Measurements from ENCODE around the gene SERP1. TPM values are rescaled to one million over a fixed set of nuclear protein-coding genes. Genes with fewer than 3 reads are reported as not detected.

Gene SERP1
- total RNA-seq, 2 donors from 2014 or later = 304 to 473 TPM

GRCh38 chr3:150535204-150535603 lies 11.1 kb downstream of the SERP1 start:
- intact Hi-C loops (cut with DNase I) = no loop called here
- Histone ChIP-seq H3K27me3 (replicated peaks; ENCODE audit: insufficient read depth) (no peaks in the 10 kb centered on the region), H3K27ac (no peak overlapping the region), H3K36me3 (no peaks in the 10 kb centered on the region), H3K9me3 (no peaks in the 10 kb centered on the region), H3K4me3 (no peak overlapping the region), H3K4me1 (replicated peaks) (peaks cover 14% of the 10 kb centered on the region)
- TF ChIP-seq CTCF (IDR thresholded peaks at IDR 0.05) (no peak), POLR2A (IDR thresholded peaks at IDR 0.05) (no peak), POLR2AphosphoS5 (IDR thresholded peaks at IDR 0.05) (no peak)
- DNase-seq (ENCODE audit: low spot score) = no peak
- WGBS = 58% methylated on average over 4 of the region's 4 CpGs

GRCh38 chr3:150531775-150532174 lies 14.5 kb downstream of the SERP1 start:
- Histone ChIP-seq H3K27me3 (replicated peaks; ENCODE audit: insufficient read depth) (no peaks in the 10 kb centered on the region), H3K9me3 (no peaks in the 10 kb centered on the region), H3K27ac (no peak overlapping the region), H3K36me3 (no peaks in the 10 kb centered on the region), H3K4me3 (no peak overlapping the region), H3K4me1 (replicated peaks) (no peaks in the 10 kb centered on the region)
- DNase-seq (ENCODE audit: low spot score) = no peak
- intact Hi-C loops (cut with DNase I) = no loop called here
- TF ChIP-seq POLR2A (IDR thresholded peaks at IDR 0.05) (no peak), POLR2AphosphoS5 (IDR thresholded peaks at IDR 0.05) (no peak), CTCF (IDR thresholded peaks at IDR 0.05) (no peak)

- Histone ChIP-seq H3K27ac (no peak overlapping the region), H3K4me3 (no peak overlapping the region), H3K36me3 (no peaks in the 10 kb centered on the region), H3K27me3 (replicated peaks; ENCODE audit: insufficient read depth) (no peaks in the 10 kb centered on the region), H3K9me3 (no peaks in the 10 kb centered on the region), H3K4me1 (replicated peaks) (no peaks in the 10 kb centered on the region)
- intact Hi-C loops (cut with DNase I) = loop anchor here (10.0 kb wide), 1 partner anchor 616 kb away; no protein-coding TSS in a partner anchor
- 5% methylated on average over 2 of the region's 2 CpGs for WGBS
- TF ChIP-seq POLR2AphosphoS5 (IDR thresholded peaks at IDR 0.05) (no peak), POLR2A (IDR thresholded peaks at IDR 0.05) (no peak), CTCF (IDR thresholded peaks at IDR 0.05) (peak in 1 of 4 experiments; percentile 28)
- no peak for DNase-seq (ENCODE audit: low spot score)
These were observed 17.9 kb downstream of the SERP1 start for GRCh38 chr3:150528354-150528797.

- no peaks in the 10 kb centered on the region for H3K9me3 ChIP-seq
- no peaks in the 10 kb centered on the region for H3K27me3 ChIP-seq (replicated peaks; ENCODE audit: insufficient read depth)
- no peak for DNase-seq (ENCODE audit: low spot score)
- 66% methylated on average over 10 of the region's 10 CpGs for WGBS
- no peaks in the 10 kb centered on the region for H3K36me3 ChIP-seq
- no peak overlapping the region for H3K4me3 ChIP-seq
- intact Hi-C loops (cut with DNase I) = loop anchor here (10.0 kb wide), 1 partner anchor 617 kb away; no protein-coding TSS in a partner anchor
- TF ChIP-seq CTCF (IDR thresholded peaks at IDR 0.05) (no peak), POLR2A (IDR thresholded peaks at IDR 0.05) (no peak), POLR2AphosphoS5 (IDR thresholded peaks at IDR 0.05) (no peak)
- H3K27ac ChIP-seq = no peak overlapping the region
- H3K4me1 ChIP-seq (replicated peaks) = no peaks in the 10 kb centered on the region
These were observed 18.6 kb downstream of the SERP1 start for GRCh38 chr3:150527464-150528255.

GRCh38 chr3:150523538-150523937 lies 22.8 kb downstream of the SERP1 start:
- Histone ChIP-seq H3K9me3 (no peaks in the 10 kb centered on the region), H3K36me3 (no peaks in the 10 kb centered on the region), H3K27me3 (replicated peaks; ENCODE audit: insufficient read depth) (no peaks in the 10 kb centered on the region), H3K4me1 (replicated peaks) (no peaks in the 10 kb centered on the region), H3K27ac (no peak overlapping the region), H3K4me3 (no peak overlapping the region)
- TF ChIP-seq CTCF (IDR thresholded peaks at IDR 0.05) = no peak
- WGBS = 86% methylated on average over 2 of the region's 2 CpGs
- no peak for DNase-seq (ENCODE audit: low spot score)
- intact Hi-C loops (cut with DNase I) = loop anchor here (10.0 kb wide), 1 partner anchor 621 kb away; no protein-coding TSS in a partner anchor

Data from prostate gland (tissue), 2 donors.